Activated naive CD4-positive, alpha-beta T cell (primary cell): ENCODE data around the gene TRIM25.

ENCODE experiments used
- DNase-seq, 4 experiments: peaks; one replicate each; lab custom pipeline; 2025; lab: John Stamatoyannopoulos, UW

The TRIM25 gene

DNA sequence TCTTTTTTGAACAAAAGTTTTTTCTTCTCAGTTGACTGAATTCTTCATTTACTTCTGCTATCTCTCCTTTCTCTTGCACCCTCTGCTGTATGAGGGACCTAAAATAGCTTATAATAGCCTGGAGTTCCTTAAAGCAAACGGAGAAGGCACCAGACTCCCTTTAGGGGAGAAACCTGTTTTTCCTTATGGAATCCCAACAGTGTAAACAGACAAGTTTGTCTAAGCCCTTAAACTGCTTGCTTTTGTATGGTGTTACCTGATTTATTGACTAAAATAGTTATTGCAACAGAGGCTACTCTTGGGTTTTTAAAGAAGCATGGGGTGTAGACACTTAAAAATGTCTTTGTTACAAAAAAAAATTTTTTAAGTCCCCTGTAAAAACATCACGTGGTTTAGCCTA, 12.9 kb upstream of the TRIM25 start:
- DNase-seq = no peak

GRCh38 chr17:56926270-56926669, 12.4 kb upstream of the TRIM25 start:
- no peak for DNase-seq

DNA sequence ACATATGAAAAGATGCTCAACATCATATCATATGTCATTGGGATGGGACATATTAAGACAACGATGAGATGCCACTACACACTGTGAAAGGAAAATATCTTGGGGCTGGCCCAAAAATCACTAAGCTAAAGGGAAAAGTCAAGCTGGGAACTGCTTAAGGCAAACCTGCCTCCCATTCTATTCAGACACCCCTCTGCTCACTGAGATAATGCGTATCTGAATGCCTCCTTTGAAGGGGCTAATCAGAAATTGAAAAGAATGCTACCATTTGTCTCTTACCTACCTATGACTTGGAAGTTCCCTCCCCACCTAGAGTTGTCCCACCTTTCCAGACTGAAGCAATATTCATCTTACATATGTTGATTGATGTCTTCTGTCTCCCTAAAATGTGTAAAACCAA, 11.2 kb upstream of the TRIM25 start:
- no peak for DNase-seq

- no peak for DNase-seq
Measured at GRCh38 chr17:56919717-56920116, 5.9 kb upstream of the TRIM25 start.

DNA sequence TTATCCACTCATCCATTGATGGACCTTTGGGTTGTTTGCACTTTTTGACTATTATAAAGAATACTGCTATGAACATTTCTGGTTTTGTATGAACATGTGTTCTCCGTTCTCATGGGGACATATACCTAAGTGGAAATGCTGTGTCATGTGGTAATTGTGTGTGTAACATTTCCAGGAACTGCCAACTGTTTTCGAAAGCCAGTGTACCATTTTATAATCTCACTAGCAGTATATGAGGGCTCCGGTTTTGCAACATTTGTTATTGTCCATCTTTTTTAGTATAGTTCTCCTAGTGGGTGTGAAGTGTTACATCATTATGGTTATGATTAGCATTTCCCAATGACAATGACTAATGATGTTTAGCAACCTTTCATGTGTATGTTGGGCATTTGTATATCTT, 5.1 kb upstream of the TRIM25 start:
- DNase-seq = no peak

DNA sequence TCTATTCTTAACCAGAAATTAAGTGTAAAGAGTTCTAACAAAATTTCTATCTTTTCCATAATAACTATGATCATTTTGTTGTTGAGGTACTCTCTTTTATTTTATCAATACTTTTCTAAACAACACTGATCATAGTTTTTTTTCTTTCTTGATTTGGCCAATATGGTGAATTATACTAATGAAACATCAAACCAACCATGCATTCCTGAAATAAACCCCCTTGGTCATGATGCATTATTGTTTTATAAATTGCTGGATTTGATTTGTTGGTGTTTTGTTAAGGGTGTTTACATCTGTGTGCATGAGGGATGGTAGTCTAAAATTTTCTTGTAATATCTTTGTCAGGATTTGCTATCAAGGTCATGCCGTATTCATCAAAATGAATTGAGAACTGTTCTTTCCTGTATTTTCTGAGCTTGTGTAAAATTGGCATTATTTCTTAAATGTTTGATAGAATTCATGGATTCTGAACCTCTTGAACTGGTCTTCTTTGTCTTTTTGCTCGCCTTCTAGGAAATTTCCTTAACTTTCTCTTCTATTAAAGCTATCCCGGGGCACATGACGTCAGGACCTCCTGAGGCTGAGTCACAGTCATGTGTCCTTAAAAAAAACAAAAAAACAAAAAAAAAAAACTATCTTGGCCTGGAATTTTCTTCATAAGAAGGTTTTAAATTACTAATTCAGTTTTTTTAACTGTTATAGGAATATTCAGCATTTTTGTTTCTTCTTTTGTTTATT, 3.9 kb upstream of the TRIM25 start:
- no peak for DNase-seq

GRCh38 chr17:56914581-56915273, 878 bp upstream of the TRIM25 start:
- no peak for DNase-seq

DNA sequence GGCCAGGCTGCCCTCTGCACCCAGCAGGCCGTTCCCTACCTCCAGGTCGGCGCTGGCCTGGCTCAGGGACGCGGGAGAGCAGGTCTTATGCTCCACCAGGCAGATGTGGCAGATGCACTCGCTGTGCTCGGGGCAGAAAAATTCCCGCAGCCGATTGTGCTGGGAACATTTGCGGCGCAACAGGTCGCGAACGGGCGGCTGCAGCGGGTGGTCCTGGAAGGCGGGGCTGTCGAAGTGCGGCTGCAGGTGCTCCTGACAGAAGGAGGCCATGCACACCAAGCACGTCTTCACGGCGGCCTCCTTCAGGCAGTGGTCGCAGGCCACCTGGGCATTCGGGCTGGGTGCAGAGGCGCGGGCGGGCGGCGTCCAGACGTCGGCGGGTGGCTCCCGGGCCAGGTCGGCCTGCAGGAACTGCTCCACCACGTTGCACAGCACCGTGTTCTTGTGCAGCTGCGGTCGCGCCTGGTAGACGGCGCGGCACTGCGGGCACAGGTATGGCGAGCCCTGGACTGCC, 439 bp downstream of the TRIM25 start:
- peak in 1 of 4 experiments; percentile 30 for DNase-seq

GRCh38 chr17:56913000-56913311, 893 bp downstream of the TRIM25 start:
- DNase-seq = no peak

- no peak for DNase-seq
Measured at GRCh38 chr17:56912105-56912999, 1.5 kb downstream of the TRIM25 start.

GRCh38 chr17:56910509-56911235, 3.2 kb downstream of the TRIM25 start:
- DNase-seq = no peak

GRCh38 chr17:56909742-56910508, 3.9 kb downstream of the TRIM25 start:
- no peak for DNase-seq

DNA sequence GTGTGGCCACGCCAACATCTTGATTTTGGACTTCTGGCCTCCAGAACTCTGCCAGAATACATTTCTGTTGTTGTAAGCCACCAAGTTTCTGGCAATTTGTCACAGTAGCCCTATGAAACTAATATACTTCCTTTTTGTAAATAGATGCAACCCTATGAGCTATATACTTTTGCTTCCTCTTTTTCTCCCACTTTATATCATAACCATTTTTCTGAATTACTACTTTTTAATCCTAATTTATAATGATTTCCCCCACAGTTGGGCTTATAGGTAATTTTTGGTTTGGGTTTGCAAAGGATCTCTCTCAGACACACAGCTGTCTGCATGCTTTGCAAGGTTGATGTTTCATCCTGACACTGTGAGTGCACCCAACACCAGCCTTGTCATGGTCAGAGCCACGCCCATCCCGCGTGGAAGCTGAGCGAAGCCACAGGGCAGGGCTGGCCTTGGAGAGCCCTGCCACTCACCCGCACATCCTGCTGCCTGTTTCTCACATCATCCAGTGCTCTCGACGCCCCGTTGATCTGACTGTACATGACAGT, 5.8 kb downstream of the TRIM25 start:
- no peak for DNase-seq

GRCh38 chr17:56903560-56903959, 10.3 kb downstream of the TRIM25 start:
- DNase-seq = no peak

DNA sequence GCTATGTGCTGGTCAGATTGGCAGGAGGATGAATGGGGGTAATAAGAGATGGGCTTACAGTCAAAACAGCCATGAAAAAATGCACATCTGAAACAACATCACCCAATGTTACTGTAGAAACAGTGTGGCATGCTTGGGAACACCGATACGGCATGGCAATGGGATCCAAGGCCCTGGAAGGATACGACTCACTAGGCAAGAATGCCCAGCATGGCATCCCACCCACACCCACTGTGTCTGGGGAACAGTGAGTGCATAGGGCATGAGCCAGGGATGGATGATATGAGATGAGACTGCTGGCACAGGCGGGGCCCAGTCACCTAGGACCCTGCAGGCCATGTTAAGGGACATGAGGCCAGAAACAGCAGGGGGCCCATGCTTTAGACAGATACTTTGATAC, 11.5 kb downstream of the TRIM25 start:
- DNase-seq = no peak

GRCh38 chr17:56899403-56899802, 14.4 kb downstream of the TRIM25 start:
- no peak for DNase-seq

- DNase-seq = no peak
Measured at GRCh38 chr17:56898874-56899273, 15.0 kb downstream of the TRIM25 start.

GRCh38 chr17:56897646-56898424, 16.0 kb downstream of the TRIM25 start:
- no peak for DNase-seq

- DNase-seq = no peak
Measured at GRCh38 chr17:56896968-56897359, 16.9 kb downstream of the TRIM25 start.
